HUDEP-2 (cell line): ENCODE data around the gene MALRD1.

Experiments used
- DNase-seq, 76 experiments: peaks; one replicate each; lab custom pipeline; 2025; ENCODE audit not compliant: unreplicated experiment in 76 of 76; lab: John Stamatoyannopoulos, UW

Gene MALRD1

DNA sequence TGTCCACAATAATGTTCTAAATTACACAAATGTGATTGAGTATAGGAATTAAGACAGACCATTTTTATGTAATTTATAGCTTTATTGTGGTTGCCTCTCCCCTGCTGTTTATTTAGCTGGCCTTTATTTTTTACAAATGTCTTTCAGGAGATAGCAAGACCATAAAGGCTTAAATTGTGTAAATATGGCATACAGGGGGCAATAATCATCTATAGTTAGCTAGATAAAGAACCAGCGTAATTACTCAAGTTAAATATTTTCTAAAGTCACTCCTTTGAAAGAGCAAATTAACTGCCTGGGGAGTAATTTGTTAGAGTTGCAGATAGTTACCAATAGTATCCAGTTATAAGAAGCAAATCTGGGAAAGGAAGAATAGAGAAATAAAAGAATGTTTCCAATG, at the start of gene MALRD1:
MALRD1 (plus strand) TSS at position 313 of the 400 bp plus-strand sequence. CDS start 138 bp downstream, outside the sequence.
- no peak for DNase-seq

DNA sequence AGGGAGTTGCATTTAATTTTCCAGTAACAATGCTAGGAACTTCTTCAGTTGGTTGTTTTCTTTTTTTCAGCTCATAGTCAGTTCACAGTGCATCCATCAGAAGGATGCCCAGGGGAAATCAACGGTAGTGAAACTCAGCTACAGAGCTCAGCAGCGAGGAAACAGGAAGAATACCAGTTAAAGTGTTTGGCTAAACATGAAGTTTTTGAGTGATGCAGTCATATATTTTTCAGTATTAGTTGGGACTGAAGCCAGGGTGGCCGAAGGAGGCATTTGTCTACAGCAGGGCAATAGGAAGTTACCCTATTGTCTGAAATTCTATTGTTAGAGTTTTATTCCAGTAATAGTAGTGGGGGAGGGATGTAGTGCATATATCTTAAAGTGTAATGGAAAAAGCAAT, 45.3 kb upstream of the MALRD1 start:
- no peak for DNase-seq

DNA sequence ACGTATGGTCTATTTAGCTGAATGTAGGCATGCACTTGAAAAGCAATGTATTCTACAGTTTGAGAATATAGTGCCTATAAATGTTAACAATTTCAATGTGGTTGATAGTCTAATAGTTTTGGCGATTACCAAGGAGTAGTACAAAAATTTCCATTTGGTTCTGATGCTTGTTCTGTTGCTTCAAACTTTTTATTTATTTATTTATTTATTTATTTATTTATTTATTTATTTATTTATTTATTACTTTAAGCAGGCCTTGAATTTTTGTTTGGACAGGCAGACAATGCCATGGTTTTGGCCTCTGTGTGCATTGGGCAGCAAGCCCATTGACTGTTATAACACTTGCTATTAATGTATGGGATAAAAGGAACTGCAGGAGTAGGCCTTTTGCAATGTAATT, 36.5 kb upstream of the MALRD1 start:
- no peak for DNase-seq

DNA sequence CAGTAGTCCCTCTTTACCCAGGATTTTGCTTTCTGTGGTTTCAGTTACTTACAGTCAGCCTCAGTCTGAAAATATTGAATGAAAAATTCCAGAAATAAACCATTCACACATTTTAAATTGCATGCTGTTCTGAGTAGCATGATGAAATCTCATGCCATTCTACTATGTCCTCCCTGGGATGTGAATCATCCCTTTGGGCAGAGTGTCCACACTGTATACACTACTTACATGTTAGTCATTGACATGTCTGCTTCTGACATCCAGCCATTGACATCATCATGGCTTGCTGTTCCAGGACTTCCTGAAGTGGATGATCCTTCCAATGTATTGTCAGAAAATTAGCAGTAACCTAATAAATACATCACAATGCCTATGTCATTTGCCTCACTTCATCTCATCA, 34.6 kb upstream of the MALRD1 start:
- no peak for DNase-seq

DNA sequence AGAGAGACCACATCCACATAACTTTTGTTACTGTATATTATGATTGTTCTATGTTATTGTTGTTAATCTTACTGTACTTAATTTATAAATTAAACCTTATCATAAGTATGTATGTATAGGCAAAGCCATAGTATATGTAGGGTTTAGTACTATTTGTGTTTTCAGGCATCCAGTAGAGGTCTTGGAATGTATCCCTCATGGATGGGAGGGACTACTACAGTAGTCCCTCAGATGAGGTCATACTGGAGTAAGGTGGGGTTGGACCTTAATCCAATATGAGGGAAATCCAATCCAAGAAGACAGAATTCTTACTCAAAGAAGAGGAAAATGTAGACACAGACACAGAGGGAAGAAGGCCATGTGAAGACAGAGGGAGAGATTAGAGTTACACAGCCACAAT, 34.1 kb upstream of the MALRD1 start:
- DNase-seq = no peak

DNA sequence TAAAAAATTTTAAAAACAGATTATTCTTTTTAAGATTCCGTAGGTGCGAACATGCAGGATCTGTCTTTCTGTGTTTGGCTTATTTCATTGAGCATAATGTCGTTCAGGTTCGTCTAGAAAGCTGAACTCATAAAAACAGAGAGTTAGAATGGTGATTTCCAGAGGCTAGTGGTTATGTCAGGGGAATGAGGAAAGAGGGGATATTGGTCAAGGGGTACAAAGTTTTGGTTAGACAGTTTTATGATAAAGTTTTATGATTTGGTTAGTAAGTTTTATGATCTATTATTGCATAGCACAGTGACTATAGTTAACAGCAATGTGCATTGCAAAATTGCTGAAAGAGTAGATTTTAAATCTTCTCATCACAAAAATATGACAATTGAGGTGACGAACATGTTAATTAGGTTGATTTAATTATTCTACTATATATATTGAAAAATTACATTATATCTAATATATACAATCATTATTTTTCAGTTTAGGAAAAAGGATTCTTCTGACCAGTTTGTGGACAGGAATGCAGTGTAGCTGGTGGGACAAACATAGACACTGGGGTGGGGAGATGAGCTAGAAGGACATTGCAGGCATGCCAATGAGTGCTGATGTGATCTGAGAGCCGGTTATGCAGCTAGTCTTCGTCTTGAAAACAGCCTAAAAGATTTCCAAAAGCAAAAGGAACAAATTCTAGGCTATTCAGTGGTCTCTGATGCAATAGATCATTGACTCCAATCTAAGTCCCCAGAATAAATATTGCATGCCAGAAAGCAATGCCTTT, 31.3 kb upstream of the MALRD1 start:
- no peak for DNase-seq

DNA sequence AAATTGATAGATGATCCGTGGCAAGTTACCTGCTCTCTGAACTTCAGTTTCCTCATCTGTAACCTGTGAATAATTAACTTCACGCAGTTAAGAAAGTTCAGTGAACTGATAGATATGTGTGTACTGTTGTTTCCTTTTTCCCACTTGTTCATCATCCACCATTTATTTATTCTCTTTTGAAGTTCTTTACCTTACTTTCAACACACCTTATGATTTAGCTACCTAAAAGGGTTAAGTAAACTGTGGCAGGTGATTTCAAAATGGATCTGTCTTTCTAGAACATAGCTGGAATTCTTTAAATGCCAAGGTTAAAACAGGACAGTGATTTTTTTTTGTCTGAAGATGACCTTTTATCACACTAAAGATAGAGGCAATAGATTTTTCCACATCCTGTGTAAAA, 27.4 kb upstream of the MALRD1 start:
- DNase-seq = no peak

DNA sequence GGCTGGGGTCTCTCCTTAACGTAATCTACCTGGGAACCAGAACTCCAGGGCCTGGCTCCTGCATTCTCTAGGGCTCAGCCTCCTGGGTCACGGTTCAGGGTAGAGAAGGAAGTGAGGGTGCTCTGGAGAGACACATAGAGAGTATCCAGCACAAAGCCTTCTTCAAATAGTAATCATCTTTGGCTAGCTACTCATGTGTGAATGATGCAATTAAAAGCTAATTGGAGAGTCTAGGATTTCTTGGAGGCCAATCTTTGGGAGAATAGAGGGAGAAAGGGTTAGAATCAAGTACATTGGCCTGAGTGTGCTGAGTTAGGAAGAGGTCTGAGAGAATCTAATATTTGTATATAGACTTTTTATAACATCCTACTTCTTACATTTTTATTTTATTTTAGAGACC, 24.0 kb upstream of the MALRD1 start:
- no peak for DNase-seq

DNA sequence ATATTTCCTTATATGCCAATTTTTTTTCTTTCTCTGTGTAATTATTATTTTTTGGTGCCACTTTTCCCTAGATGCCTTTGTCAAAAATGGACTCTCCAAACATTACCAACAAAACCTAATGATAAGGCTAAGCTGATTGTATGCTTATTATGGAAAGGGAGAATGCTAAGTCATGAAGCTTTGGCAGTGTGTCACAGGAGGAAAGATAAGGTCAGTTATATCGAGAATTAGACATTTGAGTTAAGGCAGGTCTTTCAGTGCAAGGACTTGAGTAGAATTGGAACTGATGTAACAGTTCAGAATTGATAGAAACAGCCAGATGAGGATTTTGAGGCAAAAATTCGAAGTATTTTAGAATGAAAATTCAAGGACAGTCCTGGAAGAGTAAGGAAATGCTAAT, 16.8 kb upstream of the MALRD1 start:
- DNase-seq = no peak

DNA sequence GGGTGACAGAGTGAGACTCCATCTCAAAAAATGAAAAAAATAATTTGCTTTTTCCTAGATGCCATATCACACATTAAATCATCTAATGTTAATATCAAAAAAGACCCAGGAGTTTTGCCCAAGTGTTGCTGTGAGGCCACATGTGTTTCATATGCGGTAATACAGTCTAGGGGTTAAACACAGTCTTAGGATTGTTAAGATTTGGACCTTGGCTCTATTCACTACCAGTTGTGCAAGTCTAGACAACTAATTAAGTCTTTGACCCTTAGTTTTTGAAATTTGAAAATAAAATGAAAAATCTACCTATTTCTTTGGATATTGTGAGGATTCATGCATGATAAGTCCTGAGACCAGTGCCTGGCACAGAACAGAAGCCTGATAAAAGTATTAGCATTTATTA, 14.9 kb upstream of the MALRD1 start:
- DNase-seq = no peak

DNA sequence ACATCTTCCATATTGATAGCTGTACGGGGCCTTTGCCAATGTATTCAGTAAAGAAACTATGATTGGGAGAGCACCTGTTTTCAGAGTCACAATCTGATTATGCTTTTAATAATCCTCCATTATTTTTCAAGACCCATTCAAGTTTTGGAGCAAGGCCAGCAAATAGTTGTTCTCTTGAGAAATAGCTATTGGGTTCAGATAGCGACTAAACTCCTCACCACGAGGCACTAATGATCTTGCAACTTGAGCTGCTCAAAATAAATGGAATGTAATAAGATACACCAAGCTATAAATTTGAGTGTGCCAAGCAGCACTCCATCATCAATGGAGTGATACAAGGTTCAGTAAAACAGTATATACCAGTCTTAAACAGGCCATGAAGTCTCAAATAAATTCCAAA, 7.4 kb upstream of the MALRD1 start:
- no peak for DNase-seq

DNA sequence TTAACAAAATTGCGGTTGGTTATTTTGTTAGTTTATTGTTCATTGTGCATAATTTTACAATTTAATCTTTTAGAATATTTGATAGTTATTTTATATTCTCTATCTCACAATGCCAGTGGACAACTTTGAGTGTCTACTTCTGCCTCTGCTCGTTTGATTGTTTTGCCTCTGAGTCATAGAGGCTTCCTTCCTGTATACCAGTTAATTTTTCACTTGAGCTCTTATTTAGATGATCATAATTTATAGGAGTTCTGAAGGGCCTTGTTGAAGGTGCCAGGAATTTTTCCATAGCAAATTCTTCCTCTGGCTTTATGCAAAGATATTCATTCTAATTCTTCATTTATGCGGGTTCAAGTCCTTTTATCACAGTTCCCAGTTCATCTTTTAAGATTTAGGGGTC, 5.2 kb upstream of the MALRD1 start:
- no peak for DNase-seq

DNA sequence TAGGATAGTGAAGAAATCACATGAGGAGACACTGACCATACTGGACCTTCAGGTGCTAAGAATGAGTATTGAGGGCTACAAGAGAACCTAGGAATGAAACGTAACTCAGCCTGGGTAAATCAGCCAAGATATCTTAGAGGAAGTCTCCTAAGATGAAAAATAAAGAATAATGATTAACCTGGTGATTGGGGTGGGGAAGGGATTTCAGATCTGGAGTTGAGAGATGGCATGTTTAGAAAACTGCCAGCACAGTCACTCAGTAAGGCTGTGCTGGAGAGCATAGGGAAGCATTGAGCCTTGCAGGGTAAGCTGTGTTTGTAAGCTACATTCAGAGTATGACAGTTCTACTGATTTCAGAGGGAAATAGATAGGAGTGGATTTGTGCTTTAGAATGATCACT, 1.9 kb upstream of the MALRD1 start:
- DNase-seq = no peak

DNA sequence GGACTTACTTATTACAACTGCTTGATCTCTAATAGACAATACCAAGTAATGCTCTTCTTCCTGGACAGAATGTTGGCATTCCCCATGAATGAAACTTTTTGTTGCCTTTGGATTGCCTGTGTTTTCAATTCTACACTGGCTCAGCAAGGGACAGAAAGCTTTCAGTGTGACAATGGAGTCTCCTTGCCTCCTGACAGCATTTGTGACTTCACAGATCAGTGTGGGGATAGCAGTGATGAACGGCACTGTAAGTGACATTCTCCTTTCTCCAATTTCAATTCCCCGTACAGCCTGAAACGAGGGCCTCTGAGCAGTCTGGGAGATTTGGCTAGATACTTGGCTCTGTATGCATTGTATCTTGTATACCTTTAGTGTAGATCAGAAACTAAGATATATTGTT, 290 bp downstream of the MALRD1 start:
- DNase-seq = no peak

DNA sequence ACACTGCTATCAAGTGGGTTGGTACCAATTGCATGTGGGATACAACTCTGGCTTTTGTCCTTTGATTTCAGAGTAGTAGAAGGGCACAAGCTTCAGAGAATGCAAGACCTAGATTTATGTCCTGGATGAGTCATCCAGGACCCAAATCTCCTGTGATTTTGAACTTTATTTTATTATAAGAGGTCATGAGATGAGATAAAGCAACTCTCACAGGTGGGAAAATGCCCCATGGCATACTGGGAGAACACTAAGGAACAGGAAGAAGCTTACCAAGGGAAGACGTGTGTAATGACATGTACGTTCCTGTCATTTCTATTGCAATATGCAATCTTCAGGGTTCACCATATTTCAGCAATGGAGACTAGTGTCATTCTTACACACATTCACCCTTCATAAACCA, 966 bp downstream of the MALRD1 start:
- no peak for DNase-seq

DNA sequence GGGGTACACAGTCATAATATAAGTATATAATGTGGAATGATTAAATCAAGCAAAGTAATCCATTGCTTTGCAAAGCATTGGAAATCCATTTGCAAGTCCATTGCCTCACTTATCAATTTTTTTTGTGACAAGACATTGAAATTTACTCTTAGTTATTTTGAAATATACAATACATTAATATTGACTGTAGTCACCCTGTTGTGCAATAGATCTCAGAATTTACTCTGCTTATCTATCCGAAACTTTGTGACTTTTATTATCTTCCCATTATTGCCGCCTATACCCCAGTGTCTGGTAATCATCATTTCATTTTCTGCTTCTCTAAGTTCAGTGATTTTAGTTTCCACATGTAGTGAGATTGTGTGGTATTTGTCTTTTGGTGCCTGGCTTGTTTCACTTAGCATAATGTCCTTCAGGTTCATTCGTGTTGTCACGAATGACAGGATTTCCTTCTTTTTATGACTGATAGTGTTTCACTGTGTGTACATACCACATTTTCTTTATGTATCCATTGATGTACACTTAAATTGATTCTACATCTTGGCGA, 5.8 kb downstream of the MALRD1 start:
- no peak for DNase-seq

DNA sequence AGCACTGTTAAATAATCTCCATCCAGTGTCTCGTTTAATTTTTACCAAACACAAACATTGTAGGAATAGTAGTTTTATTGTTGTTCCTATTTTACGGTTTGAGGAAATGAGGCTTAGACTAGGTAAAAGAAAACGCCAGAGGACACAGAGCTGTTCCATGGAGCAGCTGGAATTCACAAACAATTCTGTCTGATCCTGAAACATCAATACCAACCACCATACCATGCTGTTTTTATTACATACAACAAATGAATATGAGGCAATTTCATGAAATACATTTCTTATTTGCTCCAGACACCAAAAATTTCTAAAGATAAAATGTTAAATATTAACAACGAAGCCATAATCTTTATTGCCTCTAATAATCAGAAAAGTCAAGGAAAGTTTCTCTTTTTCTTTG, 9.4 kb downstream of the MALRD1 start:
- DNase-seq = no peak

DNA sequence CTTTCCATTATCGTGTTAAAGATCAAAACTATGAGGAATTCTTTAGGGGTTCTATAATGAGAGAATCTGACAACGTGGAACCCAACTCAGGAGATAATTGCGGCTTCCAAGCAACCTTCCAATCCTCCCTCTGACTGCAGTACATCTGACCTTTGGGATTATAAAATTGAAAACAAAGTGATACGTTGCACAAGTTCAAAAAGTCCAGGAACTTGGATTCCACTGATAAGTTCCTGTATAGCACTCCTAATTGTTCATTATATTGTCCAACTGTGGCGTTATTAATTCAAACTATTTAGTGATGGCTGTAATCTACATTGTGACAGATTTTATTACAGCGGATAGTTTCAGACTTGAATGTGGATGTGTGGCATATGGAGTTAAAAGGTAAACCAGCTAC, 15.4 kb downstream of the MALRD1 start:
- DNase-seq = no peak

DNA sequence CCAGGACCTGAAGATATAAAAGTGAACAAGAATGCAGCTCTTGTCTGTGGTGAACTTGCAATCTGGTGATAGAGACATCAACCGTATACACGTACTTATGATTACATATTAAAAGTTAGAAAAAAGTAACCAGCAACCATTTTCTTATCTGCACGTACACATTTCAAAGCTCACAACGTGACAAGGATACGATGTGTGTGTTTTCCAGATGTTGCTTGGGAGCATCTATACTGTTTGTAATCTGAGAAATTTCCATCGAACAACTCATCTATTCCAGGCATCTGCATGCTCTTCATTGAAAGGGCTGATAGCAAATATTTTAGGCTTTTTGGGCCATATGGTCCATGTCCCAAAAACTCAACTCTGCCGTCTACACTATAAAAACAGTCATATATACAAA, 23.3 kb downstream of the MALRD1 start:
- DNase-seq = no peak

DNA sequence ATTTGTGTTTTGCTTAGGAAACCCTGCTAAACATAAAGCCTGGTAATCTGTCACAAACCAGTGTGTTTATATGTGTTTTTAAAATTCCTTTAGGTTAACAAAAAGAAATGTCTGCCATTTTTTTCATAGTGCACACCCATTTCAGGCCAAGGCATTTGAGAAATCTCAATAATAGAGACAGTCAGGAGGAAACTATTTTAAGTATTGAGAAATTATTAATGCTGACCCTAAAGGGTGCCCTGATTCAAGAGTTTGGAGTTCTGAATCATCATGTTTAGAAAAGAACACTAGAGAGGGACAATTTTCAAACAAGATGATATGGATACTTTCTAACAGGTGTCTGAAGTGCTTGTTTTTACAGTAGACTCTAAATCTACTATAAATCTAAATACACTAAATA, 28.7 kb downstream of the MALRD1 start:
- DNase-seq = no peak

DNA sequence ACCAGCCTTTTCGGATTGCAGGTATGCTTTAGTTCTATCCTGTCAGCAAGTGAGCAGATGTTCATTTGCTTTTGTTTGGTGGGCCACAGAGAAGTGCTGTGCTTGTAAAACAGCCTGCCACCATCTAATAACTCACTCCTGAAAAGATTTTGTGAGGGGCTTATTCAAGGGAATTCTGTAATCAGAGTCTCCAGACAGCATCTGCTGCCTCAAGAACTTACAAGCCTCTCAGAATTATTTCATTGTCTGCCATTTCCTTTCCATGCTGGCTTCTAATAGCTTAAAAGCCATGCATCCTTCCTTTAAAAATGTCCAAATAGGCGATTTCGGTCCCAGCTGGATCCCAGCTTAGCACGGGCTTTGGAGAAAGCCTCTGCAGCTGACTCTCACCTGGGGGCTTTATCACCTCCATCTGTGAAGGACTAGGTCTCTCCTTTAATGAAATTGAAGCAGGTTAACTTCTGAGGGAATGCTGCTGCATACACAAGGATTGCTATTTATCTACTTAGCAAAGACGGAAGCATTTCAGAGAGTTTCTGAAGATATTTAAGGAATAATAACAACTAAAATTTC, 48.0 kb downstream of the MALRD1 start:
- DNase-seq = no peak

DNA sequence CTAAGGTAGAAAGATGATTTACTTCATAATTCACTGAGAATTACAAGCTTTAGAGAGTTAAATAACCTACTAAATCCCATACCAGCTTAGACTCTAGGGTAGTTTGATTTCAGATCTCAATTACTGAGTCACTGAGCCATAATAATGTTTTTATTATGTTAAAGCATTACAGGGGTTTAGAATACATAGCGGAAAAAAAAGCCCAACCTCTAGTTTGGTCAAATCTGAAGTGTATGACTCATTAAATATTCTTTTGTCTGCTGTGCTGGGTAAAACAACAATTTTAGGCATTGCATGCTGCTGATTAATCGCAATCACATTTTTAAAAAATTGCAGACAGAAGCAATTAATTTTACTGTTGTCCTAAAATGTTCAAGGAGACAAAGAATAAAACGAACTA, 48.5 kb downstream of the MALRD1 start:
- no peak for DNase-seq
